Keratinocyte (primary cell): ENCODE measurements around the gene WDR91. TPM values are rescaled to one million over a fixed set of nuclear protein-coding genes. Genes with fewer than 3 reads are reported as not detected.

Experiments used
- DNase-seq: peaks from one replicate; pipeline ENCODE4 v3.0.0-alpha.2; 2011; ENCODE audit warnings: low read depth, missing footprints, low spot score
- FAIRE-seq: peaks from 2 replicates; lab custom pipeline; 2011; peaks lifted over from hg19 to GRCh38; lab: Jason Lieb, UNC
- H2AFZ ChIP-seq: 2 replicates; pipeline ENCODE4 v1.6.0; 2012; ENCODE audit warnings: low read length, control low read depth, inconsistent platforms; ENCODE audit not compliant: control insufficient read depth
- H3K27ac ChIP-seq: 2 replicates; pipeline ENCODE4 v1.5.1; 2011; ENCODE audit warnings: low read length; ENCODE audit not compliant: control insufficient read depth, insufficient read depth
- H3K27me3 ChIP-seq: 3 replicates; pipeline ENCODE4 v1.6.0; 2011; ENCODE audit warnings: low read length; ENCODE audit not compliant: control insufficient read depth, insufficient read depth; ENCODE audit errors: extremely low read depth
- H3K36me3 ChIP-seq, 2 experiments: 2 replicates in 1 of 2; 3 replicates in 1 of 2; pipeline ENCODE4 v1.5.1; 2011; ENCODE audit warnings: low read length in 2 of 2, mild to moderate bottlenecking in 1 of 2; ENCODE audit not compliant: control insufficient read depth in 2 of 2, insufficient read depth in 2 of 2; ENCODE audit errors: extremely low read depth in 1 of 2
- H3K4me1 ChIP-seq: 3 replicates; pipeline ENCODE4 v1.5.1; 2011; ENCODE audit warnings: low read length; ENCODE audit not compliant: control insufficient read depth, insufficient read depth; ENCODE audit errors: extremely low read depth
- H3K4me2 ChIP-seq: 3 replicates; pipeline ENCODE4 v1.6.0; 2011; ENCODE audit warnings: low read depth, low read length; ENCODE audit not compliant: control insufficient read depth, insufficient read depth; ENCODE audit errors: extremely low read depth
- H3K4me3 ChIP-seq, 3 experiments: fragments of 200-600 bp in 1 of 3; sonication (generic) in 1 of 3; 2 replicates in 2 of 3; 3 replicates in 1 of 3; pipeline ENCODE4 v1.5.1; 2011 to 2016; ENCODE audit warnings: low read length in 3 of 3, mild to moderate bottlenecking in 3 of 3, control low read depth in 2 of 3, inconsistent platforms in 1 of 3, low read depth in 1 of 3, mixed read lengths in 1 of 3, mixed run types in 1 of 3, moderate library complexity in 1 of 3; ENCODE audit not compliant: control insufficient read depth in 2 of 3, insufficient read depth in 2 of 3; ENCODE audit errors: extremely low read depth in 1 of 3
- H3K79me2 ChIP-seq: 2 replicates; pipeline ENCODE4 v1.6.0; 2012; ENCODE audit warnings: low read length; ENCODE audit not compliant: control insufficient read depth, insufficient read depth
- H3K9ac ChIP-seq: 3 replicates; pipeline ENCODE4 v1.6.0; 2011; ENCODE audit warnings: low read length; ENCODE audit not compliant: control insufficient read depth, insufficient read depth; ENCODE audit errors: extremely low read depth
- H3K9me1 ChIP-seq: 3 replicates; pipeline ENCODE4 v1.6.0; 2011; ENCODE audit warnings: low read length; ENCODE audit not compliant: control insufficient read depth, insufficient read depth; ENCODE audit errors: extremely low read depth
- H3K9me3 ChIP-seq: 2 replicates; pipeline ENCODE4 v1.5.1; 2012; ENCODE audit warnings: low read depth, low read length; ENCODE audit not compliant: control insufficient read depth
- H4K20me1 ChIP-seq: 3 replicates; pipeline ENCODE4 v1.6.0; 2011; ENCODE audit warnings: low read length; ENCODE audit not compliant: control insufficient read depth, insufficient read depth; ENCODE audit errors: extremely low read depth
- CTCF ChIP-seq, 3 experiments: IDR thresholded peaks in 1 of 3; conservative IDR thresholded peaks in 1 of 3; optimal IDR thresholded peaks in 1 of 3; 2 replicates in 2 of 3; 3 replicates in 1 of 3; pipeline versions ENCODE3 to v1.5.1; 2011; ENCODE audit warnings: low read length in 3 of 3, mild to moderate bottlenecking in 3 of 3, moderate library complexity in 2 of 3, control low read depth in 1 of 3, inconsistent platforms in 1 of 3; ENCODE audit not compliant: insufficient read depth in 2 of 3; ENCODE audit errors: extremely low read depth in 1 of 3
- EZH2 ChIP-seq: IDR thresholded peaks from one replicate; pipeline ENCODE4 v1.6.1; 2012; ENCODE audit warnings: inconsistent platforms, mild to moderate bottlenecking, low read length, moderate library complexity
- dilution Hi-C: fragments of 300-500 bp; cut with MboI; formaldehyde crosslinking; loops from one replicate; pipeline ENCODE4 v1.7.0; 2020; ENCODE audit warnings: low sequenced_read_pairs; ENCODE audit not compliant: extremely low pct_ligation_motif_present
- polyA plus RNA-seq, 5 experiments: library from polyadenylated mRNA; depleted of rRNA in 3 of 5; stranded (reverse) in 3 of 5; stranded (forward) in 1 of 5; unstranded in 1 of 5; fragments of >200 nt; gene quantifications; 1 replicate in 1 of 5; 2 replicates in 3 of 5; 3 replicates in 1 of 5; pipeline versions ENCODE4 v1.2.1 to v1.2.3, GENCODE V29; 2011 to 2012; ENCODE audit warnings: missing spikeins in 2 of 5, low read depth in 1 of 5, low replicate concordance in 1 of 5

The WDR91 gene
- polyA plus RNA-seq, 1 donor (not counting 4 experiments of a cell fraction or from before 2014, with no cell fraction given), result 22.5 TPM

- Histone ChIP-seq H3K9ac (no peak overlapping the region), H3K4me2 (no peak overlapping the region), H3K4me1 (peaks cover 5% of the 10 kb centered on the region), H3K79me2 (no peaks in the 10 kb centered on the region), H4K20me1 (no peaks in the 10 kb centered on the region), H3K4me3 (no peak overlapping the region), H2AFZ (no peak overlapping the region), H3K9me3 (no peaks in the 10 kb centered on the region), H3K9me1 (no peaks in the 10 kb centered on the region), H3K36me3 (no peaks in the 10 kb centered on the region), H3K27me3 (no peaks in the 10 kb centered on the region), H3K27ac (no peak overlapping the region)
- no peak for DNase-seq
- TF ChIP-seq EZH2, result no peak
- no peak for TF ChIP-seq CTCF (optimal IDR thresholded peaks at IDR 0.05 in 1 of 3, IDR thresholded peaks at IDR 0.05 in 1 of 3, conservative IDR thresholded peaks at IDR 0.05 in 1 of 3; ENCODE audit: extremely low read depth in 1 of 3, insufficient read depth in 2 of 3, low read length in 3 of 3)
- dilution Hi-C loops, result no loop called here
- no peak for FAIRE-seq
These were observed 48.4 kb upstream of the WDR91 start for GRCh38 chr7:135259702-135260101.

GRCh38 chr7:135258585-135258984 lies 47.3 kb upstream of the WDR91 start:
- DNase-seq (no peak), FAIRE-seq (no peak)
- H4K20me1 ChIP-seq, result no peaks in the 10 kb centered on the region
- H2AFZ ChIP-seq, result no peak overlapping the region
- dilution Hi-C loops, result no loop called here
- H3K9me1 ChIP-seq, result no peaks in the 10 kb centered on the region
- TF ChIP-seq EZH2 (no peak), CTCF (optimal IDR thresholded peaks at IDR 0.05 in 1 of 3, IDR thresholded peaks at IDR 0.05 in 1 of 3, conservative IDR thresholded peaks at IDR 0.05 in 1 of 3; ENCODE audit: extremely low read depth in 1 of 3, insufficient read depth in 2 of 3, low read length in 3 of 3) (no peak)
- no peaks in the 10 kb centered on the region for H3K27me3 ChIP-seq
- no peaks in the 10 kb centered on the region for H3K79me2 ChIP-seq
- H3K27ac ChIP-seq, result no peak overlapping the region
- H3K9ac ChIP-seq, result no peak overlapping the region
- no peaks in the 10 kb centered on the region for H3K36me3 ChIP-seq
- H3K4me2 ChIP-seq, result no peak overlapping the region
- H3K4me3 ChIP-seq, result no peak overlapping the region
- H3K4me1 ChIP-seq, result peaks cover 16% of the 10 kb centered on the region
- H3K9me3 ChIP-seq, result no peaks in the 10 kb centered on the region
